ENCODE data around the gene PLOD3.

GRCh38 chr7:101189109-101189508 lies 28.3 kb downstream of the PLOD3 start:
- TF ChIP-seq EZH2 (IDR thresholded peaks at IDR 0.05; ENCODE audit: borderline replicate concordance, low read depth, low read length) (no peak), MAX (CRISPR knock-in tag; IDR thresholded peaks at IDR 0.05) (no peak), CTCF (IDR thresholded peaks at IDR 0.05 in 2 of 3, conservative IDR thresholded peaks at IDR 0.05 in 1 of 3; ENCODE audit: insufficient read depth in 2 of 3, low read depth in 1 of 3, low read length in 3 of 3) (no peak), CREB3 (tag; conservative IDR thresholded peaks at IDR 0.05; ENCODE audit: low read depth) (no peak), U2AF1 (optimal IDR thresholded peaks at IDR 0.05; ENCODE audit: low read depth, low read length) (no peak), ZNF561 (CRISPR knock-in tag; conservative IDR thresholded peaks at IDR 0.05) (no peak), ZSCAN29 (IDR thresholded peaks at IDR 0.05) (no peak), ZNF512 (tag; IDR thresholded peaks at IDR 0.05) (peak; percentile 52), LCOR (CRISPR knock-in tag; IDR thresholded peaks at IDR 0.05) (no peak), SMAD1 (IDR thresholded peaks at IDR 0.05; ENCODE audit: low read depth, low read length, partially characterized antibody) (no peak), JUND (IDR thresholded peaks at IDR 0.05; ENCODE audit: borderline replicate concordance, low read depth, low read length) (no peak), JUND (tag; IDR thresholded peaks at IDR 0.05; ENCODE audit: borderline replicate concordance, low read depth, low read length) (no peak), MTA1 (IDR thresholded peaks at IDR 0.05; ENCODE audit: borderline replicate concordance) (no peak)

Data from K562 (cell line).